Measurements from ENCODE around the gene RASGRP2.

DNA sequence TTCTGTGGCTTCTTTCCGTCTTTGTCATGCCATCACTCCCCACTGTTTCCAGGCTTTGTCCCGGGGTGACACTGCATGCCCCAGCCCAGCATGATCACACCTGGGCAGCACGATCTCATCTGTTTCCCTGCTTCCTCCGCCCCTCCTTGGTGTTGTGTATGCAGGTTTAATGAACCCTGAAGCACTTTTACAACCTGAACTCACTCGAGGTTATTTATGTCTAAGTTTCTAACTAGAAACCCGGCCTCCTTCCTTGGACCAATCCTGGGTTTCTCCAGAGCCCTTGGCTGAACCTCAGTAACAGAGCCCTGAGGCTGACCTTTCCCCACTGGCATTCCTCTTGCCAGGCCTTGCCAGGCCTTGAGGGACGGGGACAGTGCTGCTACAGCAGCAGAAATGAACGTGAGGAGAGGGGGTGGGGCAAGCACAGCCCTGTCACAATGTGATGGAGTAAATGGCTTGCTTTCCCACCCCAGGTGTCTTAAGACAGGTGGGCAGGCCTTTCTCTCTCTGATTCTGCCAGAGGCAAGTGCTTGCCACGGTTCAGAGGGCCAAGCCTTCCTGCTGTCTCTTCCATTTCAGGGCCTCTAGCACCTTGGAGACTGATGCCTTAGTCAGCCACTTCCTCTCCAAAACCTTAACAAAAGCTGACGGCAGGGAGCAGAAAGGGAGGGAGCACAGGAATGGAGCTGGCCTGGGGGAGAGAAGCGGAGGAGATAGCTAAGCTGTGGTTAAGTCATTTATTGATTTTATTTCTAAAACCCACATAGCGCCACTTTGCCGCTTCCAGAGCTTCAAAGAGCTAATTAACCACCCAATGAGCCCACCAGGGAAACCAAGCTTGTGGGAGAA is 19.0 kb upstream of the RASGRP2 start:
- TF ChIP-seq, protein P1, sequence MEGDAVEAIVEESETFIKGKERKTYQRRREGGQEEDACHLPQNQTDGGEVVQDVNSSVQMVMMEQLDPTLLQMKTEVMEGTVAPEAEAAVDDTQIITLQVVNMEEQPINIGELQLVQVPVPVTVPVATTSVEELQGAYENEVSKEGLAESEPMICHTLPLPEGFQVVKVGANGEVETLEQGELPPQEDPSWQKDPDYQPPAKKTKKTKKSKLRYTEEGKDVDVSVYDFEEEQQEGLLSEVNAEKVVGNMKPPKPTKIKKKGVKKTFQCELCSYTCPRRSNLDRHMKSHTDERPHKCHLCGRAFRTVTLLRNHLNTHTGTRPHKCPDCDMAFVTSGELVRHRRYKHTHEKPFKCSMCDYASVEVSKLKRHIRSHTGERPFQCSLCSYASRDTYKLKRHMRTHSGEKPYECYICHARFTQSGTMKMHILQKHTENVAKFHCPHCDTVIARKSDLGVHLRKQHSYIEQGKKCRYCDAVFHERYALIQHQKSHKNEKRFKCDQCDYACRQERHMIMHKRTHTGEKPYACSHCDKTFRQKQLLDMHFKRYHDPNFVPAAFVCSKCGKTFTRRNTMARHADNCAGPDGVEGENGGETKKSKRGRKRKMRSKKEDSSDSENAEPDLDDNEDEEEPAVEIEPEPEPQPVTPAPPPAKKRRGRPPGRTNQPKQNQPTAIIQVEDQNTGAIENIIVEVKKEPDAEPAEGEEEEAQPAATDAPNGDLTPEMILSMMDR (IDR thresholded peaks at IDR 0.05), result no peak
- TF ChIP-seq POLR2A (IDR thresholded peaks at IDR 0.05), result no peak
